Endothelial cell of hepatic sinusoid (primary cell): ENCODE data around the gene CAPN9.
"Not testable (repeated sequence)": the region's sequence is repeated elsewhere in the genome, so short reads cannot be mapped to it uniquely, and the experiment has no call there.

Experiments
- in situ Hi-C: cut with HindIII; loops from 2 replicates; pipeline ENCODE4 v1.10.0; 2017; ENCODE audit warnings: low sequenced_read_pairs

Gene CAPN9

GRCh38 chr1:230747890-230748800 lies 957 bp downstream of the CAPN9 start:
- in situ Hi-C loops, result no loop called here

- in situ Hi-C loops, result no loop called here
Observed at GRCh38 chr1:230749150-230749549, 2.0 kb downstream of the CAPN9 start.

GRCh38 chr1:230749635-230750034 lies 2.4 kb downstream of the CAPN9 start:
- in situ Hi-C loops, result no loop called here

GRCh38 chr1:230750576-230750975 lies 3.4 kb downstream of the CAPN9 start:
- in situ Hi-C loops, result no loop called here

GRCh38 chr1:230750986-230751625 lies 3.9 kb downstream of the CAPN9 start:
- in situ Hi-C loops, result no loop called here

GRCh38 chr1:230752407-230752806 lies 5.2 kb downstream of the CAPN9 start:
- in situ Hi-C loops, result no loop called here

- in situ Hi-C loops, result no loop called here
Observed at GRCh38 chr1:230753191-230753585, 6.0 kb downstream of the CAPN9 start.

- in situ Hi-C loops, result no loop called here
Observed at GRCh38 chr1:230753586-230754251, 6.5 kb downstream of the CAPN9 start.

- in situ Hi-C loops, result no loop called here
Observed at GRCh38 chr1:230754796-230755195, 7.6 kb downstream of the CAPN9 start.

- in situ Hi-C loops, result no loop called here
Observed at GRCh38 chr1:230757856-230758708, 10.9 kb downstream of the CAPN9 start.

- in situ Hi-C loops, result no loop called here
Observed at GRCh38 chr1:230758709-230759368, 11.7 kb downstream of the CAPN9 start.

GRCh38 chr1:230759369-230760065 lies 12.3 kb downstream of the CAPN9 start:
- in situ Hi-C loops, result no loop called here

GRCh38 chr1:230760360-230760827 lies 13.2 kb downstream of the CAPN9 start:
- in situ Hi-C loops, result no loop called here

- in situ Hi-C loops, result no loop called here
Observed at GRCh38 chr1:230761443-230762167, 14.4 kb downstream of the CAPN9 start.

GRCh38 chr1:230763927-230764591 lies 16.9 kb downstream of the CAPN9 start:
- in situ Hi-C loops, result no loop called here

- in situ Hi-C loops, result no loop called here
Observed at GRCh38 chr1:230766318-230766717, 19.1 kb downstream of the CAPN9 start.

GRCh38 chr1:230767859-230768612 lies 20.8 kb downstream of the CAPN9 start:
- in situ Hi-C loops, result not testable (repeated sequence)
